Upper lobe of left lung (tissue), 6 donors: ENCODE measurements around the gene DNAH9. TPM values are rescaled to one million over a fixed set of nuclear protein-coding genes. Genes with fewer than 3 reads are reported as not detected.
"Not testable (repeated sequence)": the region's sequence is repeated elsewhere in the genome, so short reads cannot be mapped to it uniquely, and the experiment has no call there.

ENCODE experiments used
- ATAC-seq, 2 donors: fragments of 200-7000 bp; cut with Tn5 transposase; one replicate each; pipeline ENCODE4 v1.9.1; 2022; ENCODE audit warnings: mild to moderate bottlenecking in 2 of 2, moderate library complexity in 2 of 2; ENCODE audit not compliant: low FRiP score in 2 of 2
- DNase-seq, 2 donors: peaks; one replicate each; pipeline ENCODE4 v3.0.0-alpha.2; 2019 to 2020
- H3K27ac ChIP-seq, 4 donors: fragments of 200-600 bp; sonication (generic); one replicate each; pipeline ENCODE4 v1.5.1; 2016 to 2019
- H3K27me3 ChIP-seq, 4 donors: fragments of 200-600 bp; sonication (generic); one replicate each; pipeline ENCODE4 v1.5.1; 2017 to 2019
- H3K36me3 ChIP-seq, 4 donors: fragments of 200-600 bp; sonication (generic); one replicate each; pipeline ENCODE4 v1.5.1; 2016 to 2019
- H3K4me1 ChIP-seq, 4 donors: fragments of 200-600 bp; sonication (generic); one replicate each; pipeline ENCODE4 v1.5.1; 2018 to 2019
- H3K4me3 ChIP-seq, 4 donors: fragments of 200-600 bp; sonication (generic); one replicate each; pipeline ENCODE4 v1.5.1; 2017 to 2019; ENCODE audit warnings: mild to moderate bottlenecking in 2 of 4, moderate library complexity in 1 of 4
- H3K9me3 ChIP-seq, 4 donors: fragments of 200-600 bp; sonication (generic); one replicate each; pipeline ENCODE4 v1.5.1; 2018 to 2019
- CTCF ChIP-seq, 6 experiments: fragments of 450-650 bp in 4 of 6; fragments of 200-600 bp in 2 of 6; sonication (generic) in 2 of 6; IDR thresholded peaks; one replicate each; pipeline ENCODE4 v1.5.1; 2016 to 2019; ENCODE audit warnings: antibody characterized with exemption in 6 of 6
- EP300 ChIP-seq, 4 donors: sonication (generic); formaldehyde crosslinking; IDR thresholded peaks; one replicate each; pipeline ENCODE4 v1.5.1; 2017; ENCODE audit warnings: antibody characterized with exemption in 4 of 4, control low read depth in 2 of 4
- POLR2A ChIP-seq, 4 donors: fragments of 450-650 bp; IDR thresholded peaks; one replicate each; pipeline ENCODE4 v1.5.1; 2016 to 2017; ENCODE audit warnings: antibody characterized with exemption in 4 of 4, mild to moderate bottlenecking in 2 of 4
- POLR2AphosphoS5 ChIP-seq, 2 donors: sonication (generic); formaldehyde crosslinking; IDR thresholded peaks; one replicate each; pipeline ENCODE4 v1.5.1; 2017; ENCODE audit warnings: antibody characterized with exemption in 2 of 2
- WGBS, 2 donors: methylation state at CpG; one replicate each; pipeline ENCODE4 v1.1.5; 2017 to 2018; 5-methylcytosine and 5-hydroxymethylcytosine counted together
- total RNA-seq, 6 donors: library from RNA; depleted of rRNA in 4 of 6; stranded (reverse); fragments of >200 nt in 4 of 6; gene quantifications; one replicate each; pipeline versions ENCODE4 v1.1.0 to v1.2.1, GENCODE V29; 2016 to 2021
- donor health status: DM: no; HTN: no; CAD: no; lungs with moderate emphysema.
- donor health status: DM: no; HTN: yes; CAD: no; lungs with severe emphysema.

The DNAH9 gene
- total RNA-seq, 6 donors from 2014 or later: 0.92 to 42.6 (median 14.8) TPM

GRCh38 chr17:11969565-11969964 lies 371.3 kb downstream of the DNAH9 start:
- peaks cover 0 to 15% (median 6%) of the 10 kb centered on the region in 4 donors for H3K9me3 ChIP-seq
- H3K27ac ChIP-seq: no peak overlapping the region
- no peaks in the 10 kb centered on the region for H3K36me3 ChIP-seq
- no peak overlapping the region for H3K4me3 ChIP-seq
- no peaks in the 10 kb centered on the region for H3K4me1 ChIP-seq
- ATAC-seq (no peak), DNase-seq (no peak)
- WGBS, 2 donors: 79 to 95% methylated on average over 2 of the region's 2 CpGs
- no peaks in the 10 kb centered on the region for H3K27me3 ChIP-seq
- TF ChIP-seq EP300 (IDR thresholded peaks at IDR 0.05) (no peak), CTCF (IDR thresholded peaks at IDR 0.05) (no peak), POLR2AphosphoS5 (IDR thresholded peaks at IDR 0.05) (no peak), POLR2A (IDR thresholded peaks at IDR 0.05) (no peak)

GRCh38 chr17:11972741-11973140 lies 374.5 kb downstream of the DNAH9 start:
- not testable (repeated sequence) for H3K36me3 ChIP-seq, ATAC-seq, H3K9me3 ChIP-seq, H3K27me3 ChIP-seq, H3K4me1 ChIP-seq, H3K4me3 ChIP-seq, DNase-seq, H3K27ac ChIP-seq
- 89 to 91% methylated on average over 19 of the region's 19 CpGs for WGBS, 2 donors

- 93 to 96% methylated on average over 3 of the region's 3 CpGs for WGBS, 2 donors
- no peak overlapping the region for H3K27ac ChIP-seq
- no peak for DNase-seq
These were observed 381.5 kb downstream of the DNAH9 start for GRCh38 chr17:11979795-11980194.

GRCh38 chr17:11980813-11981212 lies 382.5 kb downstream of the DNAH9 start:
- no peaks in the 10 kb centered on the region for H3K4me1 ChIP-seq
- TF ChIP-seq EP300 (IDR thresholded peaks at IDR 0.05) (no peak), CTCF (IDR thresholded peaks at IDR 0.05) (no peak), POLR2A (IDR thresholded peaks at IDR 0.05) (no peak), POLR2AphosphoS5 (IDR thresholded peaks at IDR 0.05) (no peak)
- H3K27me3 ChIP-seq: no peaks in the 10 kb centered on the region
- no peak overlapping the region for H3K4me3 ChIP-seq
- DNase-seq (no peak), ATAC-seq (no peak)
- peaks cover 6 to 44% (median 23%) of the 10 kb centered on the region in 4 donors for H3K36me3 ChIP-seq
- H3K9me3 ChIP-seq: no peaks in the 10 kb centered on the region
- 71 to 97% methylated on average over 2 of the region's 2 CpGs for WGBS, 2 donors
- H3K27ac ChIP-seq: no peak overlapping the region

More at GRCh38 chr17:11979795-11980194, 381.5 kb downstream of the DNAH9 start:
- TF ChIP-seq EP300 (IDR thresholded peaks at IDR 0.05) (no peak), POLR2AphosphoS5 (IDR thresholded peaks at IDR 0.05) (no peak), POLR2A (IDR thresholded peaks at IDR 0.05) (no peak), CTCF (IDR thresholded peaks at IDR 0.05) (no peak)
- no peak for ATAC-seq
- Histone ChIP-seq H3K36me3 (peaks cover 6 to 44% (median 23%) of the 10 kb centered on the region in 4 donors), H3K27me3 (no peaks in the 10 kb centered on the region), H3K9me3 (no peaks in the 10 kb centered on the region), H3K4me1 (no peaks in the 10 kb centered on the region), H3K4me3 (no peak overlapping the region)

GRCh38 chr17:11981862-11982261 lies 383.6 kb downstream of the DNAH9 start:
- 91% methylated on average over 4 of the region's 4 CpGs for WGBS, 2 donors
- H3K27ac ChIP-seq: no peak overlapping the region
- no peak overlapping the region for H3K4me3 ChIP-seq
- no peak for DNase-seq
- no peak for ATAC-seq
- H3K4me1 ChIP-seq: no peaks in the 10 kb centered on the region
- TF ChIP-seq POLR2A (IDR thresholded peaks at IDR 0.05) (no peak), EP300 (IDR thresholded peaks at IDR 0.05) (no peak), CTCF (IDR thresholded peaks at IDR 0.05) (no peak), POLR2AphosphoS5 (IDR thresholded peaks at IDR 0.05) (no peak)
- H3K9me3 ChIP-seq: no peaks in the 10 kb centered on the region
- no peaks in the 10 kb centered on the region for H3K27me3 ChIP-seq
- peaks cover 6 to 43% (median 23%) of the 10 kb centered on the region in 4 donors for H3K36me3 ChIP-seq
